Peyer's patch (tissue), 4 donors: ENCODE measurements around the gene BEND5. TPM values are rescaled to one million over a fixed set of nuclear protein-coding genes. Genes with fewer than 3 reads are reported as not detected.
A peak's percentile ranks its signal among the peaks of the same experiment; 100 is the strongest.

Source experiments
- DNase-seq, 3 donors: peaks; one replicate each; pipeline ENCODE4 v3.0.0-alpha.2; 2017 to 2019
- H3K27ac ChIP-seq, 4 donors: fragments of 200-600 bp; sonication (generic); one replicate each; pipeline ENCODE4 v1.5.1; 2016 to 2019
- H3K27me3 ChIP-seq, 2 donors: fragments of 200-600 bp; sonication (generic); one replicate each; pipeline ENCODE4 v1.5.1; 2019
- H3K36me3 ChIP-seq, 3 donors: fragments of 200-600 bp; sonication (generic); one replicate each; pipeline ENCODE4 v1.5.1; 2016 to 2019
- H3K4me1 ChIP-seq, 4 donors: fragments of 200-600 bp; sonication (generic); one replicate each; pipeline ENCODE4 v1.5.1; 2016 to 2019
- H3K4me3 ChIP-seq, 4 donors: fragments of 200-600 bp; sonication (generic); 1 replicate in 3 of 4; 2 replicates in 1 of 4; pipeline ENCODE4 v1.5.1; 2016 to 2019; ENCODE audit warnings: mild to moderate bottlenecking in 1 of 4
- H3K9me3 ChIP-seq, 4 donors: fragments of 200-600 bp; sonication (generic); one replicate each; pipeline ENCODE4 v1.5.1; 2016 to 2019; ENCODE audit warnings: mild to moderate bottlenecking in 1 of 4
- CTCF ChIP-seq, 6 experiments: fragments of 450-650 bp in 4 of 6; fragments of 200-600 bp in 2 of 6; sonication (generic) in 1 of 6; IDR thresholded peaks; one replicate each; pipeline ENCODE4 v1.5.1; 2017 to 2019; ENCODE audit warnings: antibody characterized with exemption in 6 of 6, mild to moderate bottlenecking in 3 of 6, moderate library complexity in 1 of 6
- POLR2A ChIP-seq, 2 donors: fragments of 450-650 bp; IDR thresholded peaks; one replicate each; pipeline ENCODE4 v1.5.1; 2017; ENCODE audit warnings: antibody characterized with exemption in 2 of 2, mild to moderate bottlenecking in 2 of 2, moderate library complexity in 2 of 2
- total RNA-seq, 4 donors: library from RNA; depleted of rRNA; stranded (reverse); fragments of >200 nt; gene quantifications; one replicate each; pipeline ENCODE4 v1.1.0, GENCODE V29; 2016

BEND5 gene
- total RNA-seq, 4 donors from 2014 or later, result 0.95 to 18.2 (median 1.6) TPM; not detected in 1

- H3K4me3 ChIP-seq, result no peak overlapping the region
- peak; percentile 46 to 82 (median 72) for TF ChIP-seq CTCF (IDR thresholded peaks at IDR 0.05)
- TF ChIP-seq POLR2A (IDR thresholded peaks at IDR 0.05), result peak in 1 of 2 donors; percentile 12
- no peaks in the 10 kb centered on the region for H3K9me3 ChIP-seq
- H3K27me3 ChIP-seq, result no peaks in the 10 kb centered on the region
- H3K4me1 ChIP-seq, result no peaks in the 10 kb centered on the region
- H3K27ac ChIP-seq, result no peak overlapping the region
- no peaks in the 10 kb centered on the region for H3K36me3 ChIP-seq
- DNase-seq, result peak; percentile 34 to 88 (median 76)
Measured at GRCh38 chr1:48697066-48697707, 79.5 kb downstream of the BEND5 start.

GRCh38 chr1:48695161-48695560, 81.5 kb downstream of the BEND5 start:
- no peaks in the 10 kb centered on the region for H3K27me3 ChIP-seq
- no peak overlapping the region for H3K4me3 ChIP-seq
- DNase-seq, result no peak
- no peaks in the 10 kb centered on the region for H3K9me3 ChIP-seq
- no peaks in the 10 kb centered on the region for H3K36me3 ChIP-seq
- no peak overlapping the region for H3K27ac ChIP-seq
- H3K4me1 ChIP-seq, result no peaks in the 10 kb centered on the region
- TF ChIP-seq POLR2A (IDR thresholded peaks at IDR 0.05) (no peak), CTCF (IDR thresholded peaks at IDR 0.05) (no peak)

- H3K4me3 ChIP-seq, result no peak overlapping the region
- no peak overlapping the region for H3K27ac ChIP-seq
- H3K4me1 ChIP-seq, result no peaks in the 10 kb centered on the region
- H3K9me3 ChIP-seq, result no peaks in the 10 kb centered on the region
- no peaks in the 10 kb centered on the region for H3K36me3 ChIP-seq
- no peak for DNase-seq
- H3K27me3 ChIP-seq, result no peaks in the 10 kb centered on the region
- TF ChIP-seq CTCF (IDR thresholded peaks at IDR 0.05) (no peak), POLR2A (IDR thresholded peaks at IDR 0.05) (no peak)
Measured at GRCh38 chr1:48693674-48694320, 82.9 kb downstream of the BEND5 start.

GRCh38 chr1:48693180-48693579, 83.5 kb downstream of the BEND5 start:
- no peaks in the 10 kb centered on the region for H3K4me1 ChIP-seq
- no peak for TF ChIP-seq CTCF (IDR thresholded peaks at IDR 0.05)
- TF ChIP-seq POLR2A (IDR thresholded peaks at IDR 0.05), result no peak
- DNase-seq, result no peak
- no peak overlapping the region for H3K4me3 ChIP-seq
- no peak overlapping the region for H3K27ac ChIP-seq
- no peaks in the 10 kb centered on the region for H3K9me3 ChIP-seq
- no peaks in the 10 kb centered on the region for H3K36me3 ChIP-seq
- H3K27me3 ChIP-seq, result no peaks in the 10 kb centered on the region

GRCh38 chr1:48692235-48692634, 84.5 kb downstream of the BEND5 start:
- no peak overlapping the region for H3K4me3 ChIP-seq
- no peak overlapping the region for H3K27ac ChIP-seq
- TF ChIP-seq POLR2A (IDR thresholded peaks at IDR 0.05), result no peak
- no peak for TF ChIP-seq CTCF (IDR thresholded peaks at IDR 0.05)
- H3K36me3 ChIP-seq, result no peaks in the 10 kb centered on the region
- no peak for DNase-seq
- no peaks in the 10 kb centered on the region for H3K9me3 ChIP-seq
- no peaks in the 10 kb centered on the region for H3K4me1 ChIP-seq
- H3K27me3 ChIP-seq, result no peaks in the 10 kb centered on the region
